Measurements from ENCODE around the gene ALX4.

The ALX4 gene

GRCh38 chr11:44309478-44310205 is at the start of gene ALX4:
ALX4 (minus strand) TSS chr11:44310139; CDS start chr11:44310062, 77 bp downstream.
- peak; percentile 83 for DNase-seq

DNA sequence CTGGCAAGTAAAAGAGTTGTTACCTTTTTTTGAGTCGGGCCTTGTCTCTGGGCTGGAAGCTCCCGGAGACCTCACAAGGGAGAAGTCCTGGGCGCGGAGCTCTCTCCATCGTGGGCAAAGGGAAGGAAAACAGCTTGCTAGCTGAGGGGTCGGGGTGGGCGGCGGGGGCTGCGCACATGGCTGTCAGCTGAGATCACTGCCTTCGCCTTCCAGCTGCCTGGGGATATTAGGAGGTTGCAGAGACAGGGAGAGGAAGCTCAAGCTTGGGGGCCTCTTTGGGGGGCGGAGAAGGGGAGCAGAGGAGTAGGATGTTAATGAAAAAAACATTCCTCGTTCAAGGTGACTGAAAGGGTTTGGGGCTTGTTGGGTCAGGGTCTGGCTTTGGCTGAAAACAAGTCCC is 49.2 kb upstream of the ALX4 start:
- no peak for DNase-seq

DNA sequence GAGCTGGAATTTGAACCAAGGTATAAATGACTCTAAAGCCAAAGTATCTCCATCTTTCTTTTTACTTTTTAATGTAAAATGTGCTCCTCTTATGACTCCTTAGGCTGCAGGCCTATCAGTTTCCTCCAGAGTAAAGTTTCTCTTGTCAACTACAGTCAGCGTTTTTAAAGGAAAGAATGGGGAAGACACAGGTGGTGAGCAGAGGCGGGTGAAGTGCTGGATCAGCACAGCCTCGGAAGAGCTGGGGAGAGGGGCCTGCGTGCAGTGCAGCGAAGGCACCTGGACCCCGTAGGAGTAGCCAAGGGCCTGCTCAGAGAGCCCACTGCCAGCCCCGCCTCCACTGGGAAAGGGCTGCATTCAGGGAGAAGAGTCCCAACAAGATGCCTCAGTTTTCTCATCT is 48.8 kb upstream of the ALX4 start:
- no peak for DNase-seq

GRCh38 chr11:44357711-44358110 is 47.8 kb upstream of the ALX4 start:
- DNase-seq: no peak

DNA sequence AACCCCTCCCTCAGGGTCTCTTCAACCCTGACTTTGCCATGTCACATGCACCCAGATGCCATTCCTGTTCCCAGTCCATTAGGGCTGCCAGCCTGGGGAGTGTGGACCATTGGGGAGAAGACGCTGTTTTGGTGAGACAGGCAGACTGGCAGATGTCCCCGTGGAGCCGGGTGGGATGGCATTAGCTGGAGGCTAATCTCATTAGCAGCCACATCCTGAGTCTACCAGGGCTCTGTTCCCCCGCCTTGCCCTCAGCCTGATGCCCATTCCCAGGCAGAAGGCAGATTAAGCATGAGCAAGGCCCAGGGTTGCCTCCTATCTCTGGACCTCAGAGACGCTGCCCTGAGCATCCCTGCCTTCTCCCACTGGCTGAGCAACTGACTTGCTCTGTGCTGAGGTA is 46.4 kb upstream of the ALX4 start:
- no peak for DNase-seq

DNA sequence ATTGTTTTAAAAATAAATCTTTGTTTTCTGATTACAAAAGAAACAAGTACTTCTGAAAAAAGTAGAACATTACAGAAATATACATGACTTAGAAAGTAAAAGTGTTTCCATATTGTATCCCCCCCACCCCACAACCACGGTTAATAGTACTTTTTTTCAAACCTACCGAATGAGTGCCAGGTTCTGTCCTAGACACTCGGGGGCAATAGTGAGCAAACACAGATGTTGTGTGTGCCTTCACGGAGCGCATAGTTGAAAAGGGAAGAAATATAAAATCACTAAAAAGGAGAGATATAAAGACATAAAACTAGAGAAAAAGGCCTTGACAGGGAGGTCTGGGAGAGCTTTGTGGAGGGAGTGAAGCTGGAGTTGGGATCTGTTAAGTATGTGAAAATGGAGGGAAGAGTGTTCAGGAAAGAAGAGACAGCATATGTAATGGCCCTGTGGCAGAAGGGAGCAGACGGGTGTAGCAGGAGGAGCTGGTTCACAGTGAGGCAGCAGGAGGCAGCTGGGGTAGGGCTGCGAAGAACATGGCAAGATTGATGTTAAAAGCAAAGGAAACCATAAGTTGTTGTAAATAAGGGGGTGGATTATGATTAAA is 42.1 kb upstream of the ALX4 start:
- DNase-seq: no peak

DNA sequence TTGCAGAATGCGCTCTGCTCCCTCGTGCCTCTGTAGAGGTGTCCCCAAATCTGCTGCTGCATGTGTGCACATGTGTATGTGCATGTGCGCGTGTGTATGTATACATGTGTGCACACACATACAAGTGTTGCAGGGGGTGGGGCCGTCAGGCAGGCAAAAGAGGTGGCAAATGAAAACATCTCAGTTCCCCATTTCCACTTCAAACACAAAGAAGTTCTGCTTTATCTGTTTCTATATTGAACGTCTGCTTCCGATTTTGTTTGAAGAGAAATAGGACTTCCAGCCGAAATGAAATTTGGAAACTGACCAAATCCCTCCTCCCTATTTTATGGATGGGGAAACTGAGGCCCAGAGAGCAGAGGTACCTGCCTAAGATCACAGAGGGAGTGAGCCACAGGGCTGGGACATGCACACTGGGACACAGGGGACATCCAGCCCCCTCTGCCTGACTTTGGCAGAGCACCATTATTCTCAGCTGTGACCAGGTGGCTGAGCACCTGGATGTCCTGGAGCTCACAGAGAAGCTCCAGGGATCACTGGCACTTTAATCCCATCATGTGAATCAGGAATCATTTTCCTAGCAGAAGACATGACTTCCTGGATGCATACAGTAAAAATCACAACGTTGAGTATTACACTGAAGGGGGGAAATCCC is 41.2 kb upstream of the ALX4 start:
- no peak for DNase-seq

DNA sequence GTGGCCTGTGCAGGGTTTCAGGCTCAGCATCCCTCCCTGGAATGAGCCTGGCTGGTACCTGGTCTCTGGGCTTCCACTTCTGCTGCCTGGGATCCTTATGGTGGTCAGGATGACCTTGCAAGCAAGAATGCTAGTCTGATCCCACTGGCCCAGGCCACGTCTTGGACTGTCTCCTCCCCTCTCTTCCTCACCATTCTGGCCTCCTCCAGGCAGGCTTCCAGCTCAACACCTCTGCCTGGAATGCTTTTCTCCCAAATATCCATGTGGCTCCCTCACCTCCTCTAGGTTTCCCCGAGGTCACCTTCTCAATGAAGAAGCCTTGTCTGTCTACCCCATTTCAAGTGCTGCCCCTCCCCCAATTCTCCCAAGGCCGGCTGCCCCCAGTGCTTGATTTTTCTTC is 39.4 kb upstream of the ALX4 start:
- DNase-seq: no peak

GRCh38 chr11:44348721-44349120 is 38.8 kb upstream of the ALX4 start:
- no peak for DNase-seq

DNA sequence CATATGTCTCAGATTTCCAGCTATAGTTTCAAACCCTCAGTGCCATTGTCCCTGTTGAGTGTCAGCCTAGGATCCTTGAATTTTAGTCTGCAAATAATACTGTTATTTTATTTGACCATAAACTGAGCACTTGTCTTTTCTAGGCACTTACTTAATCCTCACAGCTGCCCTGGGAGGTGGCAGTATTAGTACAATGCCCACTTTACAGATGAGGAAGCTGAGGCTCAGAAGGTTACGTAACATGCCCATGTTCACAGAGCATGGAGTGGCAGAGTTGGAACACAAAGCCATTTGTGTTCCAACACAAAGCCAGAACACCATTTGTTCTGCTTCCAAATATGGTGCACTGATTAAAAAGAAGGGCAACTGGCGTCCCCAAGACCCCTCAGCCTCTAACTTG is 38.2 kb upstream of the ALX4 start:
- DNase-seq: no peak

DNA sequence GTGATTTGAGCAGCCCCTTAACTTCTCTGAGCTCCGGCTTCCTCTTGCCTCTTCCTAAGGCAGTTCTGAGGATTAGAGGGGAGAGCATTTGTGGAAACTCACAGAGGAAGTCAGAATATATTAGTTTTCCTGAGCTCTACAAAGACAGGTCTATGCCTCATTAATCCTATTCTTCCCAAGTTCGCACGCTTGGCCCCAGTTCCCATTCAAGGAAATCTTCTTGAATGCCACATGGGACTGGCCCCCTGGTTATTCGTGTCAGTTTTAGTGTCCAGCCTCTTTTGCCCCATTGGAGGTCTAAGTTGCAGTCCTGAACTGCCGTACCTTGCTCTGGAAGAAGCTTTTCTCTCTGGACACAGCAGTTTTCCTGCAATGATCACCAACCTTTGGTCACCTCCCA is 37.6 kb upstream of the ALX4 start:
- DNase-seq: no peak

DNA sequence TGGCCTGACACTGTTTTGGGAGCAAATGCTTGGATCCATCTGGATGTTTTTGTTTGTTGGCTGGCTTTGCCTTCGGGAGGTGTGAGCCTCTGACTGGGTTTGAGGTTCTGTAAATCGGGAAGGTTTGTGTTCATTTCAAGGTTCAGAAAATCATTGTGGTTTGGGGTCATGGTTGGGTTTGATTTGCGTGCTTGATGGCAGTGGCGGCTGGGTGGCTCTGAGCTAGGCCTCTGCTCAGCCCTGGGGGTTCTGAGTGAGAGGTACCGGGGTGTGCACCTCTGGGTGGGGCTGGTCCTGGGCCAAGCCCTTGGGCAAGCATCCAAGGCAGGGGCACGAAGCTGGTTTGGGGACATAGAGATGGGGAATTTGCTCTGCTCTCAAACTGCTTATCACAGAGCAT is 37.0 kb upstream of the ALX4 start:
- DNase-seq: no peak

DNA sequence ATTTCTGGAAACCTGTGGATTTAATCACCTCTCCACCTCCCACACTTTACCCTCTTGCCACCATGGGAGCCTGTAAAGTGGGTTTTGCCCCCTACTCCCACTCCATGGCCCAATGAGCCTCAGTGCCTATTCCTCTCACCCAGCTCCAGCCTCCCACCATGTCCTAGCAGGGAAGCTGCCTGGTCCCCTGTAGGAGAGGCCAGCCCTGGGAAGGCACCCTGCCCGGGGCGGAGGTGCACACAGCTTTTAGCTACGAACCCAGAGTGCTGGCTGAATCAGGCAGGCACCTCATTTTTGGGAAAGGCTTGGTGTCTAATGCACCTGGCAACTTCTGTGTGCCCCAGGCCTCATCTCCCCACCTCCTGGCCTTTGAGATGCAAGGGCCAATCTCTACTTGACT is 35.8 kb upstream of the ALX4 start:
- no peak for DNase-seq

DNA sequence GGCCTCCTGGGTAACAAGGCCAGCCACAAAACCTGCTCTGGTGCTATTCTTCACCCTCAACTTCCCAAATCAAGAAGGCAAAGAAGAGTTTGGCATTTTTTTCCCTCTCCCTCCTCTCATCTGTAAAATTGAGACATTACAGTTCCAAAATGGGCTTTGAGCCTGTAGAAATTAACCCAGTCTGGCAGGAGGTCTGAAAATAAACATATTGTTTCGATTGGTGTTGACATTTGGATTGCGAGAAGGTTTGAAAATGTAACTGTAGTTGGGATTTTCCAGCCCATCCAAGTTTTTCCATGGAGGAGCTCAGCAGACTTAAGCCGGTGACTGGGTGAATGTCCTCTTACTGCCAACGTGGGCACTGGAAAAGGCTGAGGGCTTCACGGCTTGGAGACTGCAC is 35.0 kb upstream of the ALX4 start:
- DNase-seq: no peak

DNA sequence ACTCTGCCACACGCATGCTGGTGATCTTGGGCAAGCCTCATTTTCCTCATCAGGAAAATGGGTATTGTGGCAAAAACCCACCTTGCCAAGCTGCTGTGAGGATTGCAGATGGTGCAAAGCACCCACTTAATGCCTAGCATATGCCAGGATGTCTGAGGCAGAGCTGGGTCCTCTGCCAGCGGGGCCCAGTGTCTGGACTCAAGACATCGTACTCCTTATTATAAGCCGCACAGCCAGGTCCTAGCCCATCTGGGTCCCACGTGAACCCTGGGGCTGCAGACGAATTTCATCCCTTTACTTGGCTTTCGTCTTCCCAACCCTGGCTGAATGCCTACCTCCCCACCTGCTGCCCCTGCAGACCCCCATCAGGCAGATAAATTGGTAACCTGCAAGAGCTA is 34.5 kb upstream of the ALX4 start:
- DNase-seq: no peak

DNA sequence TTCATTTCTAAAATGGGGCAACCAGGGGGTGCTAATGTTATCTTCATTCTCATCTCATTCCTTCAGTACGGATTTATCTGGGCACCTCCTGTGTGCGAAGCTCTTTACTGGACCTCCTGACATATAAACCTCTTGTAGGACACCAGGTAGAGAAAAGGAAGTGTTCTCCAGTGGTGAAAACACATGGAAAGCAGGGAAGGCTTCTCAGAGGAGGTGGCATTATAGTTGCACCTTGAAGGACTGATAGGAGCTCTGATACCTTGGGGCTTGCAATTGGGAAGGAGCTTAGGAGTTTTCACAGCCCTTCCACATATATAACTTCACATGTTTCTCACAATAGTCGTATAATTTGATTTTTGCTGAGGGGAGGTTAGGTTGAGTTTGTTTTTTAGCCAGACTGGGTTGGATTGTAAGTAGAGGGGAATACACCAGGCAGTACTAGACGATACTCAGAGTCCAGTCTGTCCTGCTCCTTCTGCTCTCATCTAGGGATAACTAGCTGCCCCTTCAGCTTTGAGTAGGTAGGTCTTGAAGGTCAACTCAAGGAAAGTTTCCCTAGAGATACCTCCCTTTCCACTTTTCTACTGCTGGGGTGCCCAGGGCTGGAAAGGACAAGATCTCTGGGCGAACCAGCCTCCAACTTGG is 34.0 kb upstream of the ALX4 start:
- no peak for DNase-seq

DNA sequence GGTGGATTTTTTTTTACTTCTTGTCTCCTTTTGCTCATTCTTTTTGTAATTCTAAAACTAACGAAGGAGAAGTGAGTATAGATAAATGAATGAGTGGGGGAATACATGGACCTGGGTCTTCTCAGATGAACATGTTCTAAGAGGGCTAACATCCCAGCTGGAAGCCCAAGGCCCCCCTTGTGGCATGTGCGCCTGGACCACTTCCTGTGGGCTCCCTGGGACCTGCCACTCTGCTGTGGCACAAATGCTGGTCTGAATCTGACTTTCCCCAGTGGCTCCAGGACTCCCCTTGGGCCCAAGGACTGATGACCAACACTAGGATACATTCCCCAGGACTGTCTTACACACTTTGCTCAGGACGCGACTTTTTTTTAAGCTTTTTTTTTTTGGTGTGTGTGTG is 32.7 kb upstream of the ALX4 start:
- DNase-seq: no peak

DNA sequence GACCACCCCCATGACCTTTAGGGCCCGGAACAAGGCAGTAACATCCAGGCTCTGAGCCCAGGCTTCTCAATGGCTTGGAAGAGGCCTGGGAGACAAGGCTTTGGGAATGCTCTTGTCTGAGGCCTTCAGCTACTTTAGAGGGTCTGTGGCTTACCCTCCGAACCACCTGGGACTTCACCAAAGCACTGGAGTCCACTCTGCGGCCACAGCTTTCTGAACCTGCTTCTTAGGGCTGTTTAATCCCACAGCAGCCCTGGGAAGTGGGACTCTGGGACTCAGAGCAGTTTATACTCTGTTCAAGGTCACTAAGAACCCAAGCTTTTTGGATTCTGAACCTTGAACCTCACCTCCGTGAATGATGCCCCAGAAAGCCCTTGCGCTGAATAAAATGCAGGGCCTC is 30.7 kb upstream of the ALX4 start:
- DNase-seq: no peak

- DNase-seq: no peak
These were observed 29.6 kb upstream of the ALX4 start for GRCh38 chr11:44339530-44339883.

GRCh38 chr11:44338698-44339529 is 29.0 kb upstream of the ALX4 start:
- peak; percentile 44 for DNase-seq

DNA sequence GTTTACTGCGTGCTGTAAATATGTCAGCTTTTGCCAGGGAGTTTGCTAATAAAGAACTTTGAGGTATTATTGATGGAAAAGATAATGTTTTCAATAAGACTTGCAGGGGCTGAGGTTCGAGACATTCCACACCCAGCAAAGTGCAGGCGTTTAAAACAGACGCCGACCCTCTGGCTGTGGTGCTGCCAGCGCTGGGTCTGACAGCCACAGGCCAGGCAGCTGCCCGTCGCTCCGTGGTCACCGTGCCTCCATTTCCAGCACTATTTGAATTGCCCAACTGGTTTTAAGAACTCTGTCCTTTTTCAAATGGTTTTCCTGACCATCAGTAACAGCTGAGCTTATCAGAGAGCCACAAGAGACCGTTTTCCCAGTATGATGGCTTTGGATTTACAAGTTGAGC is 28.1 kb upstream of the ALX4 start:
- peak; percentile 63 for DNase-seq

- DNase-seq: peak; percentile 54
These were observed 26.0 kb upstream of the ALX4 start for GRCh38 chr11:44335919-44336318.
